ENCODE data around the gene PTPRN2. TPM values are rescaled to one million over a fixed set of nuclear protein-coding genes. Genes with fewer than 3 reads are reported as not detected.
A peak's percentile ranks its signal among the peaks of the same experiment; 100 is the strongest.

Gene PTPRN2
- total and polyA plus RNA-seq, 3 experiments from 2014 or later, result 0.33 to 1.2 (median 0.42) TPM

DNA sequence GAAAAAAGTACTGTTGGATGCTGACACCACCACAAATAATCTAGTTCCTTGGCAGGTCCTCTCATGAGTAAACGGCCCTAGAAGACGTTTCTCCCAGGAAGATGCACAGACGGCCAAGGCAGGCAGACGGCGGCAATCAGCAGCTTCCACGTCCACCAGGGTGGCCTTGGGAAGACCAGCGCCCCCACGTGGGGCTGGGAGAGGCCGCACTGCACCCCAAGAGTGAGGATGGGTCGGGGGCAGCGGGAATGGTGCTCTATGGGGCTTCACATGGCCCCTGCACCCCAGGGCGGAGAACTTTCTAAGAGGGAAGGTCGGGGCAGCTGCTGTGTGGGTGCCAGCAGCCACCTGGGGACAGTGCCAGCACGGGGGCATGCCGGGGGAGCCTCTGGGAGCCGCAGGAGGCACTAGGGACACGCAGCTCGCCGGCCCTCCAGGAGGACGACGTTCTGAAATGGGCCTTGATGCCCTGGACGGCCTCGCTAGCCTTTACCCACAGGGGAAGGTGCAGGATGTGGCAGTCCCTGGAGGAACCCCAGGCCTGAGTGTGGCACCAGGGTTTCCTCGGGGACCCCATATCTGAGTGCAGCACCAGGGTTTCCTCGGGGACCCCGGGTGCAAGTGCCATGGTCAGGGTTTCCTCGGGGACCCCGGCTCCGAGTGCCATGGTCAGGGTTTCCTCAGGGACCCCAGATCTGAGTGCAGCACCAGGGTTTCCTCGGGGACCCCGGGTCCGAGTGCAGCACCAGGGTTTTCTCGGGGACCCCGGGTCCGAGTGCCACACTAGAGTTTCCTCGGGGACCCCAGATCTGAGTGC is 710.9 kb downstream of the PTPRN2 start:
- H3K36me3 Mint-ChIP-seq, result no peaks in the 10 kb centered on the region
- POLR2A ChIA-PET, result no interaction called here
- H3K9me3 ChIP-seq (ENCODE audit: low read length), result no peaks in the 10 kb centered on the region
- no peak overlapping the region for H3K4me3 ChIP-seq (ENCODE audit: low read length)
- H3K27me3 ChIP-seq (ENCODE audit: insufficient read depth, low read length, poor library complexity, severe bottlenecking), result no peaks in the 10 kb centered on the region
- CTCF ChIA-PET, result no interaction called here
- no peaks in the 10 kb centered on the region for H3K36me3 ChIP-seq (ENCODE audit: insufficient read depth, low read length)
- peaks cover 5 to 10% of the 10 kb centered on the region in 2 donors for H3K27me3 Mint-ChIP-seq
- H3K4me1 ChIP-seq (ENCODE audit: insufficient read depth, low read length), result peaks cover 33% of the 10 kb centered on the region
- H3K27ac ChIP-seq (ENCODE audit: low read depth, low read length), result no peak overlapping the region
- H3K4me3 Mint-ChIP-seq, result no peak overlapping the region
- peaks cover 0 to 3% (median 0%) of the 10 kb centered on the region in 5 donors for H3K9me3 Mint-ChIP-seq
- DNase-seq, result no peak
- H3K4me1 Mint-ChIP-seq, result peaks cover 9 to 11% (median 10%) of the 10 kb centered on the region in 3 donors
- H3K27ac Mint-ChIP-seq, result no peak overlapping the region

DNA sequence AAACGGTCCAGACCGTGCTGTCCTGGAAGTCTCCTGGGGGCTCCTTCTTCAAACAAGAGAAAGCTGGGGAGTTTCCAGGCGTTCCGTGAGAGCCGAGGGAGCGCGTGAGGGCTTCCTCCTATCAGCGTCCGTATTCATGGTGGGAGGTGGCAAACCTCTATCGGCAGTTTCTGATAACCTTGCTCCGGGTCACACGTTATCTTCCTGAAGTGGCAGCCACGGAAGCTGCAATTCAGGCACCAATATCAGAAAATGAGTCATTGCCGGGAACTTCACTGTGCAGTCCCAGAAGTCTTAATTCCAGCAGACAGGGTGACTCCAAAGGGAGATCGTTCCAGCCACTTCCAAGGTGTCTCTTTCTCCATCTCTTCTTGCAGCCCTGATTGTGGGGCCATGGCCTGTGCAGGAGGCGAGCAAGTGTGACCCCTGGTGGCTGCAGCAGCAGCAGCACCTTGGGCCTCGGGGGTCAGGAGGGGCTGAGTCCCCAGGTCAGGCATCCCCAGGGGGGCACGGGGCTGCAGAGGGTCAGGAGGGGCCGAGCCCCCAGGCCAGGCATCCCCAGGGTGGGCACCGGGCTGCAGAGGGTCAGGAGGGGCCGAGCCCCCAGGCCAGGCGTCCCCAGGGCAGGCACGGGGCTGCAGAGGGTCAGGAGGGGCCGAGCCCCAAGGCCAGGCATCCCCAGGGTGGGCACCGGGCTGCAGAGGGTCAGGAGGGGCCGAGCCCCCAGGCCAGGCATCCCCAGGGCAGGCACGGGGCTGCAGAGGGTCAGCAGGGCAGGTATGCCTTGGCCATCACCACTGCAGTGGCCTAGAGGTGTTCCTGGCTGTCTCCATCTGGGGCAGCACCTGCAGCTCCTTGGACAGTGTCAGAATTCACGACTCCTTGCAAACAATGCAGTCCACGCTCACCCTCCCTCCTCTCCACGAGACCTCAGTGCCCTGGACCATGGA is 712.1 kb downstream of the PTPRN2 start:
- peak overlapping the region; percentile 33 to 80 (median 59) for H3K4me3 Mint-ChIP-seq
- Histone ChIP-seq H3K27me3 (ENCODE audit: insufficient read depth, low read length, poor library complexity, severe bottlenecking) (no peaks in the 10 kb centered on the region), H3K9me3 (ENCODE audit: low read length) (no peaks in the 10 kb centered on the region), H3K4me1 (ENCODE audit: insufficient read depth, low read length) (peaks cover 40% of the 10 kb centered on the region), H3K27ac (ENCODE audit: low read depth, low read length) (no peak overlapping the region), H3K4me3 (ENCODE audit: low read length) (peak overlapping the region; percentile 37), H3K36me3 (ENCODE audit: insufficient read depth, low read length) (no peaks in the 10 kb centered on the region)
- H3K9me3 Mint-ChIP-seq, result no peaks in the 10 kb centered on the region
- peaks cover 5 to 11% of the 10 kb centered on the region in 2 donors for H3K27me3 Mint-ChIP-seq
- POLR2A ChIA-PET, result no interaction called here
- H3K27ac Mint-ChIP-seq, result peak overlapping the region in 2 of 8 donors; percentile 27 to 29
- DNase-seq, result peak in 2 of 5 donors; percentile 19 to 62
- no peaks in the 10 kb centered on the region for H3K36me3 Mint-ChIP-seq
- peaks cover 5 to 14% (median 10%) of the 10 kb centered on the region in 3 donors for H3K4me1 Mint-ChIP-seq
- CTCF ChIA-PET, result no interaction called here

- no peaks in the 10 kb centered on the region for H3K27me3 ChIP-seq (ENCODE audit: insufficient read depth, low read length, poor library complexity, severe bottlenecking)
- H3K4me3 ChIP-seq (ENCODE audit: low read length), result peak overlapping the region; percentile 37
- Mint-ChIP-seq H3K36me3 (no peaks in the 10 kb centered on the region), H3K4me1 (peaks cover 5 to 14% (median 10%) of the 10 kb centered on the region in 3 donors), H3K27ac (peak overlapping the region in 2 of 8 donors; percentile 3 to 27), H3K27me3 (peaks cover 5 to 13% of the 10 kb centered on the region in 2 donors), H3K9me3 (no peaks in the 10 kb centered on the region), H3K4me3 (peak overlapping the region; percentile 33 to 80 (median 59))
- peak in 1 of 5 donors; percentile 16 for DNase-seq
- no peaks in the 10 kb centered on the region for H3K9me3 ChIP-seq (ENCODE audit: low read length)
- no peaks in the 10 kb centered on the region for H3K36me3 ChIP-seq (ENCODE audit: insufficient read depth, low read length)
- peaks cover 38% of the 10 kb centered on the region for H3K4me1 ChIP-seq (ENCODE audit: insufficient read depth, low read length)
- CTCF ChIA-PET, result no interaction called here
- POLR2A ChIA-PET, result no interaction called here
- H3K27ac ChIP-seq (ENCODE audit: low read depth, low read length), result no peak overlapping the region
Observed at GRCh38 chr7:157874870-157875229, 712.8 kb downstream of the PTPRN2 start.

GRCh38 chr7:157874208-157874816 is 713.3 kb downstream of the PTPRN2 start:
- Mint-ChIP-seq H3K27me3 (peaks cover 5 to 13% of the 10 kb centered on the region in 2 donors), H3K36me3 (no peaks in the 10 kb centered on the region), H3K9me3 (no peaks in the 10 kb centered on the region), H3K27ac (peak overlapping the region in 1 of 8 donors; percentile 3), H3K4me1 (peaks cover 5 to 14% (median 10%) of the 10 kb centered on the region in 3 donors), H3K4me3 (peak overlapping the region in 2 of 7 donors; percentile 33 to 56)
- Histone ChIP-seq H3K27me3 (ENCODE audit: insufficient read depth, low read length, poor library complexity, severe bottlenecking) (no peaks in the 10 kb centered on the region), H3K36me3 (ENCODE audit: insufficient read depth, low read length) (no peaks in the 10 kb centered on the region), H3K4me1 (ENCODE audit: insufficient read depth, low read length) (peaks cover 38% of the 10 kb centered on the region), H3K4me3 (ENCODE audit: low read length) (peak overlapping the region; percentile 37), H3K9me3 (ENCODE audit: low read length) (no peaks in the 10 kb centered on the region), H3K27ac (ENCODE audit: low read depth, low read length) (no peak overlapping the region)
- no peak for DNase-seq
- POLR2A ChIA-PET, result no interaction called here
- CTCF ChIA-PET, result no interaction called here

GRCh38 chr7:157873664-157874063 is 714.0 kb downstream of the PTPRN2 start:
- H3K27me3 ChIP-seq (ENCODE audit: insufficient read depth, low read length, poor library complexity, severe bottlenecking), result no peaks in the 10 kb centered on the region
- no peaks in the 10 kb centered on the region for H3K9me3 Mint-ChIP-seq
- no peak overlapping the region for H3K27ac Mint-ChIP-seq
- H3K4me3 Mint-ChIP-seq, result no peak overlapping the region
- H3K4me1 Mint-ChIP-seq, result peaks cover 5 to 14% (median 10%) of the 10 kb centered on the region in 3 donors
- no peaks in the 10 kb centered on the region for H3K36me3 ChIP-seq (ENCODE audit: insufficient read depth, low read length)
- H3K27ac ChIP-seq (ENCODE audit: low read depth, low read length), result no peak overlapping the region
- H3K4me3 ChIP-seq (ENCODE audit: low read length), result no peak overlapping the region
- H3K27me3 Mint-ChIP-seq, result peaks cover 5 to 13% of the 10 kb centered on the region in 2 donors
- ChIA-PET POLR2A (no interaction called here), CTCF (no interaction called here)
- no peaks in the 10 kb centered on the region for H3K9me3 ChIP-seq (ENCODE audit: low read length)
- H3K36me3 Mint-ChIP-seq, result no peaks in the 10 kb centered on the region
- DNase-seq, result no peak
- peaks cover 38% of the 10 kb centered on the region for H3K4me1 ChIP-seq (ENCODE audit: insufficient read depth, low read length)

DNA sequence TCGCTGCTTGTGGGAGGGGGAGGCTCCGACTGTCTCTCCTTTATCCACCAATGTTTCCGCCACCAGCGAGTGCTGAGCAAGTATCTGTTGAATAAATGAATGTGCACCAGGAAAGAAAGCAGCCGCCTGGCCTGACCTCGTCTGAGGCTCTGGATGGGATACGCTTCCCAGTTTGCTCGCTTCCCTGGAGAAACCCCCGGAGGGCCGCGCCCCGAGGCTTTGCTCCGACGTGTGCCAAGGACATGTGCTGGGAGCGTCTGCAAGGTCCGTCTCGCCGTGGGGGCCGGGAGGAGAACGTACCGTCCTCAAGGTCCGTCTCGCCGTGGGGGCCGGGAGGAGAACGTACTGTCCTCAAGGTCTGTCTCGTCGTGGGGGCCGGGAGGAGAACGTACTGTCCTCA is 714.4 kb downstream of the PTPRN2 start:
- Histone ChIP-seq H3K9me3 (ENCODE audit: low read length) (no peaks in the 10 kb centered on the region), H3K27me3 (ENCODE audit: insufficient read depth, low read length, poor library complexity, severe bottlenecking) (no peaks in the 10 kb centered on the region), H3K27ac (ENCODE audit: low read depth, low read length) (no peak overlapping the region), H3K4me3 (ENCODE audit: low read length) (no peak overlapping the region), H3K36me3 (ENCODE audit: insufficient read depth, low read length) (no peaks in the 10 kb centered on the region), H3K4me1 (ENCODE audit: insufficient read depth, low read length) (peaks cover 38% of the 10 kb centered on the region)
- Mint-ChIP-seq H3K9me3 (no peaks in the 10 kb centered on the region), H3K4me3 (no peak overlapping the region), H3K27me3 (peaks cover 5 to 14% of the 10 kb centered on the region in 2 donors), H3K27ac (peak overlapping the region in 1 of 8 donors; percentile 17), H3K4me1 (peaks cover 5 to 14% (median 10%) of the 10 kb centered on the region in 3 donors), H3K36me3 (no peaks in the 10 kb centered on the region)
- ChIA-PET POLR2A (no interaction called here), CTCF (no interaction called here)
- DNase-seq, result no peak

DNA sequence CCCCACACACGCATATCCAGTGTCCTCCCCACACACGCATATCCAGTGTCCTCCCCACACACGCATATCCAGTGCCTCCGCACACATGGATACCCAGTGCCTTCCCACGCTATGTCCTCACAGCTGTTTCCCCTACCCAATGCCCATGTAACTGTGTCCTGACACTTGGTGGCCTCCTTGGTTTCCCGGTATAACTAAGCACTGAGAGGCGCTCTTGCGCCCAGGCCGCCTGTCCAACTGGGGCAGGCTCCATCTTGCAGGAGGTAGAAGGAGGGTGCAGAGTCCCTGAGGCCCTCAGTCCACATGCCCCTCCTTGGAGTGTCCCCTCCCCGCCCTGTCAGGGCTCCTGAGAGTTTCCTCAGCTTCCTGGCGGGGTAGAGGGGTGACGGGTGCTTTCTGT is 715.2 kb downstream of the PTPRN2 start:
- H3K4me1 ChIP-seq (ENCODE audit: insufficient read depth, low read length), result peaks cover 38% of the 10 kb centered on the region
- Mint-ChIP-seq H3K27me3 (peaks cover 5 to 14% of the 10 kb centered on the region in 2 donors), H3K36me3 (no peaks in the 10 kb centered on the region), H3K9me3 (no peaks in the 10 kb centered on the region), H3K27ac (no peak overlapping the region), H3K4me3 (no peak overlapping the region), H3K4me1 (peaks cover 5 to 14% (median 10%) of the 10 kb centered on the region in 3 donors)
- ChIA-PET CTCF (no interaction called here), POLR2A (no interaction called here)
- DNase-seq, result no peak
- no peaks in the 10 kb centered on the region for H3K27me3 ChIP-seq (ENCODE audit: insufficient read depth, low read length, poor library complexity, severe bottlenecking)
- H3K4me3 ChIP-seq (ENCODE audit: low read length), result no peak overlapping the region
- no peaks in the 10 kb centered on the region for H3K36me3 ChIP-seq (ENCODE audit: insufficient read depth, low read length)
- H3K27ac ChIP-seq (ENCODE audit: low read depth, low read length), result no peak overlapping the region
- H3K9me3 ChIP-seq (ENCODE audit: low read length), result no peaks in the 10 kb centered on the region

Data from CD8-positive, alpha-beta memory T cell (primary cell).